Omental fat pad (tissue), 4 donors: ENCODE results near the gene SDS. TPM values are rescaled to one million over a fixed set of nuclear protein-coding genes. Genes with fewer than 3 reads are reported as not detected.

ENCODE experiments used
- ATAC-seq: fragments of 150-250 bp; one replicate; pipeline ENCODE4 v1.9.1; 2016; ENCODE audit warnings: mild to moderate bottlenecking, moderate library complexity; ENCODE audit not compliant: low FRiP score
- DNase-seq: peaks from one replicate; pipeline ENCODE4 v3.0.0-alpha.2; 2019; ENCODE audit warnings: low spot score
- total RNA-seq, 4 donors: library from RNA; depleted of rRNA; stranded (reverse); fragments of >200 nt; gene quantifications; one replicate each; pipeline ENCODE4 v1.1.0, GENCODE V29; 2016
- TF ChIP-seq, protein P1 (sequence below), 3 donors: fragments of 450-650 bp; IDR thresholded peaks; one replicate each; pipeline ENCODE4 v1.5.1; 2016 to 2017; ENCODE audit warnings: antibody characterized with exemption in 3 of 3, mild to moderate bottlenecking in 3 of 3, moderate library complexity in 2 of 3

The SDS gene
- total RNA-seq, 4 donors from 2014 or later, result 0.63 to 52.1 (median 3.3) TPM

DNA sequence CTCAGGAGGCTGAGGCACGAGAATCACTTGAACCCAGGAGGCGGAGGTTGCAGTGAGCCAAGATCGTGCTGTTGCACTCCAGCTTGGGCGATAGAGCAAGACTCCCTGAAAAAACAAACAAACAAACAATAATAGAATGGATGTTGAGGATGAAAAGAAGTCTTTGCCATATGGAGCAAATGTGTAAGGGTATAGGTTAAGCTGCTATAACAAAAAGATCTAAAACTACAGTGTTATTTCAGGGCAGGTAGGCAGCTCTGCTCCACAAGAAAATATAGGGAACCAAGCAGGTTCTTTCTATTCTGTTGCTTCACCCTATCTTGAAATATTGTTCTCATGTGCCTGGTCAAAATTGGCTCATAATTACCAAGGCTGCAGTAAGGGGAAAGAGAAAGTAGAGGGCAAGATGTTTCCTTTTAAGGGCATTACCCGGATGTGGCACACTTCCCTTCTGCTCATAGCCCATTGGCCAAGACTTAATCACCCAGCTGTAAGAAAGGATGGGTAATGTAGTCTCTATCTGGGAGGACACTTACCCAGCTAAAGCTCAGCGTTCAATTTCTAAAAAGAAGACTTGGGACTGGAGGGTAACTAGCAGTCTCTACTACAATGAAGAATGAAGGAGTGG is 42.0 kb upstream of the SDS start:
- TF ChIP-seq, protein P1, sequence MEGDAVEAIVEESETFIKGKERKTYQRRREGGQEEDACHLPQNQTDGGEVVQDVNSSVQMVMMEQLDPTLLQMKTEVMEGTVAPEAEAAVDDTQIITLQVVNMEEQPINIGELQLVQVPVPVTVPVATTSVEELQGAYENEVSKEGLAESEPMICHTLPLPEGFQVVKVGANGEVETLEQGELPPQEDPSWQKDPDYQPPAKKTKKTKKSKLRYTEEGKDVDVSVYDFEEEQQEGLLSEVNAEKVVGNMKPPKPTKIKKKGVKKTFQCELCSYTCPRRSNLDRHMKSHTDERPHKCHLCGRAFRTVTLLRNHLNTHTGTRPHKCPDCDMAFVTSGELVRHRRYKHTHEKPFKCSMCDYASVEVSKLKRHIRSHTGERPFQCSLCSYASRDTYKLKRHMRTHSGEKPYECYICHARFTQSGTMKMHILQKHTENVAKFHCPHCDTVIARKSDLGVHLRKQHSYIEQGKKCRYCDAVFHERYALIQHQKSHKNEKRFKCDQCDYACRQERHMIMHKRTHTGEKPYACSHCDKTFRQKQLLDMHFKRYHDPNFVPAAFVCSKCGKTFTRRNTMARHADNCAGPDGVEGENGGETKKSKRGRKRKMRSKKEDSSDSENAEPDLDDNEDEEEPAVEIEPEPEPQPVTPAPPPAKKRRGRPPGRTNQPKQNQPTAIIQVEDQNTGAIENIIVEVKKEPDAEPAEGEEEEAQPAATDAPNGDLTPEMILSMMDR (IDR thresholded peaks at IDR 0.05), result no peak
- ATAC-seq (no peak), DNase-seq (no peak)

- no peak for ATAC-seq
- no peak for DNase-seq
- TF ChIP-seq, protein P1 (IDR thresholded peaks at IDR 0.05), result no peak
Measured at GRCh38 chr12:113443030-113443539, 39.4 kb upstream of the SDS start.

DNA sequence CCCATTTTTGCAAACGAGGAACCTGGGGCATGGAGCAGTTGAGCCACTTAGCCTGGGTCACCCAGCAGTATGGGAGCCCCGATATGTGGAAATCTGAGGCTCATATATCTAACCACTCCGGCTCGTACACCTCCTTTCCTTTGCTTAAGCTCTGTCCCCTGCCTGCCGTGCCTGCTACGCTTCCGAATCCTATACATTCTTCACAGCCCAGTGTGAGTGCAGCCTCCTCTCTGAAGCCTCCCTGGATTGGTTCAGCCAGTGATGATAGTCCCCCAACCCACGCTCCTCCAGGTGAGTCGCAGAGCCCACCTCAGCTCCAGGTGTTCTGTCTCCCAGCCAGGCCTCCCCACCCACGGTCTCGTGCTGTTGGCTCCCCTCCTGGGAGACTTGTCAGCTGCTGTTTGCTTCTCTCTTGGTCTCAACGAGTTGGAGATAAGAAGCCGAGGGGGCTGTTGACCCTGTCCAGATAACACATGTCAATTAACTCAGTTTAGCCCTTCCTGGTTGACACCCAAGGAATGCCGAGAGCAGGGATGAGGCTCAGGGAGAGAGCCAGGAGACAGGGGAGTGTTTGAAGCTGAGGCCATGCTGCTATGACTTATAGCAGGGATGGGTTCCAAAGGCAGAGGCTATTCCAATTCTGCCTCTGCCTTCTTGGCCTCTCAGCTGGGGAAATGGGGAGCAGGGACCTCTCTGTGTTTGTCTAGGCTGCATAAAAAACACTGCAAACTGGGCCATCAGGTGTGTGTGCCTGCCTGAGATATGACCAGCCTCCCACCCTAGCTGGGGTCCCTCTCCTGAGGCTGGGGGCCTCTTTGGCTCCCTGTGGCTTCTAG is 37.5 kb upstream of the SDS start:
- TF ChIP-seq, protein P1 (IDR thresholded peaks at IDR 0.05), result no peak
- ATAC-seq, result no peak
- DNase-seq, result no peak

- no peak for ATAC-seq
- TF ChIP-seq, protein P1 (IDR thresholded peaks at IDR 0.05), result no peak
- DNase-seq, result no peak
Measured at GRCh38 chr12:113440336-113440735, 36.6 kb upstream of the SDS start.

DNA sequence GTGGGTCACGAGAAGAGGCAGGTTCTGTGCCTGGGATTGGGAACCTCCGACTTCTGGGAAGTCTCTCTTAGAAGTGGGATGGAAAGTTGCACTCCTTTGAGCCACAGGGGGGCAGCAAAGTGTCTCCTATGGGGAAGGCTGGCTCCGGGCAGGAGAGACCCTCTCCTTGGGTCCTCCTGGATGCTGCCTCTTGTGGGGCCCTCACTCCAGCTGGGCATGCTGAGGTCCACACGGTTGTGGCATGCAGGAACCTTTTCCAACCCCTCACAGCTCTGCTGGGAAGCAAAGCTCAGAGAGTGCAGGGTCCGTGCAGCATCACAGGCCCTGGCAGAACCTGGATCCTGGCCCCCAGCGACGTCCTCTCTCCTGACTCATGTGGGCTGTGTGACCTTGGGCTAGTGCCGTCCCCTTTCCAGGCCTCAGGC is 35.9 kb upstream of the SDS start:
- DNase-seq, result no peak
- TF ChIP-seq, protein P1 (IDR thresholded peaks at IDR 0.05), result no peak
- ATAC-seq, result no peak

GRCh38 chr12:113439301-113439597 is 35.6 kb upstream of the SDS start:
- DNase-seq, result no peak
- ATAC-seq, result no peak
- TF ChIP-seq, protein P1 (IDR thresholded peaks at IDR 0.05), result no peak
